Psoas muscle (tissue), 8 donors: Measurements from ENCODE around the gene DCHS2. TPM values are rescaled to one million over a fixed set of nuclear protein-coding genes. Genes with fewer than 3 reads are reported as not detected.

ENCODE experiments used
- ATAC-seq, 4 donors: fragments of 200-7000 bp; cut with Tn5 transposase; one replicate each; pipeline ENCODE4 v1.9.1; 2020; ENCODE audit warnings: moderate library complexity in 3 of 4, mild to moderate bottlenecking in 2 of 4
- DNase-seq, 2 donors: peaks; one replicate each; pipeline ENCODE4 v3.0.0-alpha.2; 2020
- H3K27ac ChIP-seq: fragments of 200-600 bp; one replicate; pipeline ENCODE4 v1.8.0; 2022
- H3K27me3 ChIP-seq, 3 donors: fragments of 200-600 bp in 1 of 3; one replicate each; pipeline versions ENCODE4 v1.6.1 to v1.8.0; 2013 to 2022; ENCODE audit warnings: low read length in 2 of 3, mild to moderate bottlenecking in 2 of 3, moderate library complexity in 1 of 3; ENCODE audit not compliant: insufficient read depth in 3 of 3
- H3K36me3 ChIP-seq, 2 donors: fragments of 200-600 bp in 1 of 2; one replicate each; pipeline versions ENCODE4 v1.6.1 to v1.8.0; 2013 to 2022; ENCODE audit warnings: low read depth in 1 of 2, mild to moderate bottlenecking in 1 of 2, moderate library complexity in 1 of 2; ENCODE audit not compliant: insufficient read depth in 1 of 2
- H3K4me1 ChIP-seq: fragments of 200-600 bp; one replicate; pipeline ENCODE4 v1.8.0; 2022
- H3K4me3 ChIP-seq: fragments of 200-600 bp; one replicate; pipeline ENCODE4 v1.8.0; 2022; ENCODE audit warnings: mild to moderate bottlenecking
- H3K9me3 ChIP-seq: fragments of 200-600 bp; one replicate; pipeline ENCODE4 v1.8.0; 2022
- WGBS, 3 donors: extraction: QIAGEN DNeasy Blood & Tissue Kit; methylation state at CpG; one replicate each; pipeline versions ENCODE4 v1.1.6 to v1.1.7; 2013; 5-methylcytosine and 5-hydroxymethylcytosine counted together
- intact Hi-C, 2 donors: fragments of 100-400 bp; cut with DNase I; formaldehyde crosslinking; loops; one replicate each; pipeline versions ENCODE4 v1.11.0 to v1.14.2; 2022
- polyA plus RNA-seq, 3 donors: library from polyadenylated mRNA; stranded (reverse); fragments of 200-250 nt; gene quantifications; one replicate each; pipeline ENCODE4 v1.2.3, GENCODE V29; 2013
- total RNA-seq, 4 donors: library from RNA; stranded (reverse); fragmentation: NEBNext Ultra II Directional in 2 of 4; extraction: Animal tissue kit (Norgen Biotek cat#: 25700) in 2 of 4; gene quantifications; one replicate each; pipeline versions ENCODE4 v1.2.1 to v1.2.4, GENCODE V29; 2021 to 2023
- TF ChIP-seq, protein P1 (sequence below): fragments of 200-600 bp; IDR thresholded peaks from one replicate; pipeline ENCODE4 v1.8.0; 2022; ENCODE audit warnings: antibody characterized with exemption
- donor health status: healthy with polysubstance abuse.
- donor health status: DM: no; HTN: no; CAD: no; lungs with moderate emphysema.
- donor health status: Bipolar disorder and iron deficiency.
- donor health status: healthy.
- donor health status: DM: yes; HTN: yes; CAD: no.
- donor health status: DM: no; HTN: no; CAD: no.
- donor health status: DM: no; HTN: no; CAD: no.
- donor health status: DM: yes; HTN: yes; CAD: no.

DCHS2 gene
- total and polyA plus RNA-seq, 7 donors, result 0.01 to 0.84 (median 0.16) TPM; not detected in 1

- no peaks in the 10 kb centered on the region for H3K9me3 ChIP-seq
- intact Hi-C loops, result no loop called here
- H3K36me3 ChIP-seq, result no peaks in the 10 kb centered on the region
- WGBS, 3 donors, result 65 to 78% (median 71%) methylated on average over 5 of the region's 5 CpGs
- H3K4me3 ChIP-seq, result no peak overlapping the region
- ATAC-seq (no peak), DNase-seq (no peak)
- no peaks in the 10 kb centered on the region for H3K4me1 ChIP-seq
- H3K27ac ChIP-seq, result no peak overlapping the region
- TF ChIP-seq, protein P1, sequence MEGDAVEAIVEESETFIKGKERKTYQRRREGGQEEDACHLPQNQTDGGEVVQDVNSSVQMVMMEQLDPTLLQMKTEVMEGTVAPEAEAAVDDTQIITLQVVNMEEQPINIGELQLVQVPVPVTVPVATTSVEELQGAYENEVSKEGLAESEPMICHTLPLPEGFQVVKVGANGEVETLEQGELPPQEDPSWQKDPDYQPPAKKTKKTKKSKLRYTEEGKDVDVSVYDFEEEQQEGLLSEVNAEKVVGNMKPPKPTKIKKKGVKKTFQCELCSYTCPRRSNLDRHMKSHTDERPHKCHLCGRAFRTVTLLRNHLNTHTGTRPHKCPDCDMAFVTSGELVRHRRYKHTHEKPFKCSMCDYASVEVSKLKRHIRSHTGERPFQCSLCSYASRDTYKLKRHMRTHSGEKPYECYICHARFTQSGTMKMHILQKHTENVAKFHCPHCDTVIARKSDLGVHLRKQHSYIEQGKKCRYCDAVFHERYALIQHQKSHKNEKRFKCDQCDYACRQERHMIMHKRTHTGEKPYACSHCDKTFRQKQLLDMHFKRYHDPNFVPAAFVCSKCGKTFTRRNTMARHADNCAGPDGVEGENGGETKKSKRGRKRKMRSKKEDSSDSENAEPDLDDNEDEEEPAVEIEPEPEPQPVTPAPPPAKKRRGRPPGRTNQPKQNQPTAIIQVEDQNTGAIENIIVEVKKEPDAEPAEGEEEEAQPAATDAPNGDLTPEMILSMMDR, result no peak
- H3K27me3 ChIP-seq, result peaks cover 0 to 1% (median 0%) of the 10 kb centered on the region in 3 donors
Measured at GRCh38 chr4:154452798-154453346, 38.7 kb downstream of the DCHS2 start.

DNA sequence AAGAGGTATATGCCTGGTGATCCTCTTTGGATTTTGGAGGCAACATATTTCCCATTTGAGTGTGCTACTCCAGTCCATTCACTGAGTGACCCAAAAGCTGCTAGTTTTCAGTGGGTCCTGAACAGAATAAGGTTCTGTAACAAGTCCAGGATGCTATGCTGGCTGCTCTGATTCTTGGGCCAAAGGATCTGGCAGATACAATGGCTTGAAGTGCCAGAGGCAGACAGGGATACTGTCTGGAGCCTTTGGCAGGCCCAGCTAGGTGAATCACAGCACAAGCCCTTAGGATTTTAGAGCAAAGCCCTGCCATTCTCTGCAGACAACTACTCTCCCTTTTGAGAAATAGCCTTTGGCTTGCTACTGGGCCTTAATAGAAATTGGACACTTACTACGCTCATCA, 40.6 kb downstream of the DCHS2 start:
- Histone ChIP-seq H3K9me3 (no peaks in the 10 kb centered on the region), H3K27me3 (peaks cover 0 to 1% (median 0%) of the 10 kb centered on the region in 3 donors), H3K36me3 (no peaks in the 10 kb centered on the region), H3K27ac (no peak overlapping the region), H3K4me3 (no peak overlapping the region), H3K4me1 (no peaks in the 10 kb centered on the region)
- peak in 1 of 2 donors; percentile 18 for DNase-seq
- TF ChIP-seq, protein P1, result no peak
- no peak for ATAC-seq
- 79 to 85% (median 81%) methylated on average over 1 of the region's 1 CpG for whole genome bisulfite sequencing, 3 donors
- intact Hi-C loops, result no loop called here

DNA sequence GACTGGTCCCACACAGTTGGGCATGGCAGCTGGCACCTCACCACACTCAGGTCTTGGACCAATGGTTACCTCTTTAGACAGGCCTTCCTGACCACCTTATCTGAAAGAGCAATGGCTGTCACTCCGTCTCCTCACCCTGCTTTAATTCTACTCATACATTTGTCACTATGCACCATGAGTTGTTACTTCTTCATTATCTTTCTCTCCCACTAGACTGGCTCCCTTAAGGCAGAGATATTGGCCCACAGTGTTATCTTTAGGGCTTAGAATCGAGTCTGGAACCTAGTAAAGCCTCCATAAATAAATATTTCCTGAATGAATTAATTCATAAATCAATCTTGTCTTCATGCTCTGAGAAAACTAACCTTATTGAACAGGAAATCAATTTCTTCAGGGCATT, 46.6 kb downstream of the DCHS2 start:
- H3K36me3 ChIP-seq, result no peaks in the 10 kb centered on the region
- WGBS, 3 donors, result 56 to 66% (median 57%) methylated on average over 2 of the region's 2 CpGs
- intact Hi-C loops, result no loop called here
- no peak for DNase-seq
- H3K27me3 ChIP-seq, result no peaks in the 10 kb centered on the region
- no peaks in the 10 kb centered on the region for H3K4me1 ChIP-seq
- TF ChIP-seq, protein P1, result no peak
- no peak overlapping the region for H3K27ac ChIP-seq
- no peak overlapping the region for H3K4me3 ChIP-seq
- ATAC-seq, result no peak
- no peaks in the 10 kb centered on the region for H3K9me3 ChIP-seq

DNA sequence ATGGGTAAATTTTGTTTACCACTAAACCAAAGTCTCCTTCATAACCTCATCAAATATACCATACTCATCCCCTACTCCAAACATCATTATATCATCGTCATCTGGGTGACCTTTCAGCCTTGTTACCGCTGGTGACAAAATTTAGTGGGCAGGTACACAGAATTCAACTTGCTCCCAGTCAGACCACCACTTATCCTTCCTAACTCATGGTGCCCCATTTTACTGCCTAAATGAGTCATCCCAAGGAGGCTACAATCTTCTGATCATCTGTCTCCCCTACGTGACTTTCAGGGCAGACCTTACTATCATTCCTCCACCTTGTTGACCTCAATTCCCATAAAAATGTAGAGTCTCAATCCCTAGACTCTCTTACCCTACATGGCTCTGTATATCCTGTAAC, 49.6 kb downstream of the DCHS2 start:
- ATAC-seq (no peak), DNase-seq (no peak)
- Histone ChIP-seq H3K4me3 (no peak overlapping the region), H3K27ac (no peak overlapping the region), H3K9me3 (no peaks in the 10 kb centered on the region), H3K4me1 (no peaks in the 10 kb centered on the region), H3K36me3 (no peaks in the 10 kb centered on the region), H3K27me3 (no peaks in the 10 kb centered on the region)
- intact Hi-C loops, result no loop called here
- TF ChIP-seq, protein P1, result no peak
- 75 to 87% (median 84%) methylated on average over 3 of the region's 3 CpGs for WGBS, 3 donors

GRCh38 chr4:154441124-154441523, 50.5 kb downstream of the DCHS2 start:
- intact Hi-C loops, result no loop called here
- Histone ChIP-seq H3K27me3 (no peaks in the 10 kb centered on the region), H3K9me3 (no peaks in the 10 kb centered on the region), H3K4me3 (no peak overlapping the region), H3K27ac (no peak overlapping the region), H3K36me3 (no peaks in the 10 kb centered on the region), H3K4me1 (no peaks in the 10 kb centered on the region)
- TF ChIP-seq, protein P1, result no peak
- DNase-seq (no peak), ATAC-seq (no peak)
- 72 to 73% (median 73%) methylated on average over 1 of the region's 1 CpG for WGBS, 3 donors
